ENCODE results near the gene CPLANE2.
A peak's percentile ranks its signal among the peaks of the same experiment; 100 is the strongest.
"Not testable (repeated sequence)": the region's sequence is repeated elsewhere in the genome, so short reads cannot be mapped to it uniquely, and the experiment has no call there.

Gene CPLANE2

DNA sequence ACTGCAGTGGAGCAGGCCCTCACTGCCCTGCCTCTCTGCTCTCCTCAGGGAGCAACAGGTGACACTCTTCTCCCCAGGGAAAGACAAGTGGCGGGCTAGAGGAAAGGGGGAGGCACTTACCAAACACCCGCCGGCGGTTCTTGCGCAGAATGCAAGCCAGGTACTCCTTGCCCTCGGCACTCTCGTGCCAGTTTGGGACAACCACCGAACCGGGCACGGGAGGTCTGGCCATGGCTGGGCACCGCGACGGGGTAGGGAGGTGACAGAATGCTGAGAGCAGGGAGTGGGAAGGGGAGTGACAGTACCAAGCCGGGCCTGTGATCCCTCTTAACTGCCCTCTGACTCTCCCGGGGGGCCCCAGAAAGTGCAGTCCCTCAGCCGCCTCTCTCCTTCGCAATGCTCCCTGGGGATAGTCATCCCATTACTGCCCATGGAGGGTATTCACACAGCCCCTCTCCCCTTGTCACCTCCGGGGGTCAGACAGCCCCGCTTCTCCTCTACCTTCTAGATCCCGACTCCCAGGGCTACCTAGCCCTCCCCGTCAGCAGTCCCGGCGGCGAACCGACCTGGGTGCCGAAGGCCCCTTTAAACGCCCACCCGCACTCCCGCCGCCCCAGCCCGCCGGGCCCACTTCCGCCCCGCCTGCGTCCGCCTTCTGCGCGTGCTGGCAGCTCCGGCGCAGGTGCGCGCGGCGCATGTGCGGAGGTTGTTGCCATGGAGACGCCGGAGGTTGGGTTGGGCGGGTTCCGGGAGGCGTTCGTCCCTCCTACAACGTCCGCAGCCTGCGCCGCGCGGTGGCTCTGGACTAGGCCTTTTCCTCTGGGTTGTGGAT, at the start of gene CPLANE2:
CPLANE2 (minus strand) TSS at position 673 of the 832 bp plus-strand sequence; CDS start at position 232, 441 bp downstream.
- Mint-ChIP-seq H3K9me3 (peaks cover 3% of the 10 kb centered on the region), H3K27me3 (no peaks in the 10 kb centered on the region), H3K4me1 (peaks cover 39% of the 10 kb centered on the region), H3K4me3 (peak within 1 kb of the TSS; percentile 75), H3K36me3 (no peaks in the 10 kb centered on the region), H3K27ac (peak within 1 kb of the TSS; percentile 81)
- peak; percentile 97 for DNase-seq
- CTCF ChIA-PET, result interaction anchor here (1.1 to 1.6 kb wide), 5 partner anchors 17 to 154 kb away, joined by 3 to 4 read pairs (median 4); partner anchors contain the start of gene ARHGEF19

DNA sequence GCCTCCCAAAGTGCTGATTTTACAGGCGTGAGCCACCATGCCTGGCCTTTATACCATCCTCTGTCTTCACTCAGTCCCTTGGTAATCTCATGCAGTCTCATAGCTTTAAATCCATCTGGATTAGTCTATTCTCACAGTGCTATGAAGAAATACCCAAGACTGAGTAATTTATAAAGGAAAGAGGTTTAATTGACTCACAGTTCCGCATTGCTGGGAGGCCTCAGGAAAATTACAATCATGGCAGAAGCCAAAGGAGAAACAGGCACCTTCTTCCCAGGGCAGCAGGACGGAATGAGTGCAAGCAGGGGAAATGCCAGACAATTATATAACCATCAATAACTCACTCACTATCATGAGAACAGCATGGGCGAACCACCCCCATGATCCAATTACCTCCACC, 49.1 kb upstream of the CPLANE2 start:
- H3K27me3 Mint-ChIP-seq, result no peaks in the 10 kb centered on the region

DNA sequence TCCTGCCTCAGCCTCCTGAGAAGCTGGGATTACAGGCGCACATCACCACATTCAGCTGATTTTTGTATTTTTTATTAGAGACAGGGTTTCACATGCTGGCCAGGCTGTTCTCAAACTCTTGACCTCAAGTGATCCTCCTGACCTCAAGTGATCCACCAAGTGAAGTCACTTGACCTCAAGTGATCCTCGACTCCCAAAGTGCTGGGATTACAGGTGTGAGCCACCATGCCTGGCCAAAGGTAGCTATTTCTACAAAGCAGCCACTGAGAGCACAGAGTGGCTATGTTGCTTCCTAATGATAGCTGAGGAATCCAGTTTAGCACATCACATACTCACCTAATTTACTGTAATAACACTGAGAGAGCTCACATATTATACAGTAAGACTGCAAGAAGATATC, 44.8 kb upstream of the CPLANE2 start:
- no peak overlapping the region for H3K27ac Mint-ChIP-seq
- H3K27me3 Mint-ChIP-seq, result no peaks in the 10 kb centered on the region
- no peak for DNase-seq
- no peaks in the 10 kb centered on the region for H3K9me3 Mint-ChIP-seq
- H3K4me3 Mint-ChIP-seq, result no peak overlapping the region
- CTCF ChIA-PET, result no interaction called here
- H3K36me3 Mint-ChIP-seq, result peaks cover 5% of the 10 kb centered on the region
- no peaks in the 10 kb centered on the region for H3K4me1 Mint-ChIP-seq

More for the DNA sequence above, 49.1 kb upstream of the CPLANE2 start:
- Mint-ChIP-seq H3K9me3 (no peaks in the 10 kb centered on the region), H3K36me3 (peaks cover 5% of the 10 kb centered on the region), H3K4me3 (no peak overlapping the region), H3K27ac (no peak overlapping the region), H3K4me1 (no peaks in the 10 kb centered on the region)
- DNase-seq, result no peak
- CTCF ChIA-PET, result no interaction called here

DNA sequence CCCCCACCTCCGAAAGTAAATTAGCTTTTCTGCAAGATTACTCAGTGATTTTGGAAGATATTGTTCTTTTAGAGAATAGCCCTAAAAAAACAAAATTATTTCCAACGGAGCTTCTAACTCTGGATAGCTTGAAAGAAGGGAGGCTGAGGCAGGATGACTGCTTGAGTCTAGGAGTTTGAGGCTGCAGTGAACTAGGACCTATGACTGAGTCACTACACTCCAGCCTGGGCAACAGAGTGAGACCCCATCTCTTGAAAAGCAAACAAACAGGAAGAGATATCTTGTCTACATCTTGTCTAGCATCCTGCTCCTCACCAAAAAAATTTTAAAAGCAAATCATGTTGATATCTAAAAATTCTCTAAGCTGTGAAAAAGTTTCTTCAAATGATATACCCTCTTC, 42.2 kb upstream of the CPLANE2 start:
- Mint-ChIP-seq H3K4me3 (no peak overlapping the region), H3K27ac (no peak overlapping the region), H3K27me3 (no peaks in the 10 kb centered on the region), H3K4me1 (no peaks in the 10 kb centered on the region), H3K36me3 (peaks cover 4% of the 10 kb centered on the region), H3K9me3 (no peaks in the 10 kb centered on the region)
- DNase-seq, result no peak
- CTCF ChIA-PET, result no interaction called here

DNA sequence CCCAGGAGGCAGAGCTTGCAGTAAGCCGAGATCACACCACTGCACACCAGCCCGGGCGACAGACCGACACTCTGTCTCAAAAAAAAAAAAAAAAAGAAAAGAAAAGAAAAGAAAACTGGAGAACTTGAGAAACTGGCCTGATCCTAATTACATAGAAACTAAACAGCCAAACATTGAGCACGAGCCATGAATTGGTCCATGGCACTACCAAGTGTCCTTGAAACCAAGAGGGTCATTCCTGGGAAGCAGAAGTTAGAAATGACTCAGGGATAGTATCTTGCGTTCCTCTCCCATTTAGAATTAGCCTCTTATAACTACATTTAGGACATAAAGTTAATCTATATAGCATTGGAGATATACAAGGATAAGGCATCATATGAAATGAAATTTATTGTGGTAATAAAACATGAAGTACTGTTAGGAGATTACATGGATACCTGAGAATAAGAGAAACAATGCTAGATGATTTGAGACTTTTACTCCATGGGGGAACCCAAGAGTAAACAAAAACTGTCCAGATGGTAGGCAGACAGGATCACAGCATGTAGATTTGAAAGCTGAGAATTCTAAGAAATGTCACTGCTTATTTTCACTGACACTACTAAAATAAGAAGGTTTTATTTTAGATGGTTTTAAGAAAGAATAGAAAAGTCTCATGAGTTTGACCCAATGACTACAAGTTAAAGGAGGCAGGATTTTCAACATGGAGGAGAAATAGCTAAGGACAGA, 39.5 kb upstream of the CPLANE2 start:
- H3K27ac Mint-ChIP-seq, result no peak overlapping the region
- H3K4me1 Mint-ChIP-seq, result no peaks in the 10 kb centered on the region
- no peak overlapping the region for H3K4me3 Mint-ChIP-seq
- no peaks in the 10 kb centered on the region for H3K9me3 Mint-ChIP-seq
- CTCF ChIA-PET, result interaction anchor here (1.2 kb wide), 1 partner anchor 31 kb away, joined by 3 read pairs; no protein-coding TSS in a partner anchor
- no peaks in the 10 kb centered on the region for H3K27me3 Mint-ChIP-seq
- peaks cover 4% of the 10 kb centered on the region for H3K36me3 Mint-ChIP-seq
- no peak for DNase-seq

DNA sequence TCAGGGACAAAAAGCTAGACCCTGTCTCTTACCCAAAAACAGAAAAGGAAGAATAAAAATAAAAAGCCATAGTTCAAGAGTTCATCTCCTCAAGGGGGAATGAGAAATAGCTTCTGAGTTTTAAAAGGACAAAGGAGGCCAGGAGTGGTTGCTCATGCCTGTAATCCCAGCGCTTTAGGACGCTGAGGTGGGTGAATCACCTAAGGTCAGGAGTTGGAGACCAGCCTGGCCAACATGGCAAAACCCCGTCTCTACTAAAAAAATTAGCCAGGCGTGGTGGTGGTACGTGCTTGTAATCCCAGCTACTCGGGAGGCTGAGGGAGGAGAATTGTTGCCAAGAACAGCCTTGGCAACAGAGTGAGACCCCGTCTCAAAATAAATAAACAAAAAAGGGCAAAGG, 38.6 kb upstream of the CPLANE2 start:
- H3K27me3 Mint-ChIP-seq, result no peaks in the 10 kb centered on the region
- H3K36me3 Mint-ChIP-seq, result peaks cover 4% of the 10 kb centered on the region
- no peak overlapping the region for H3K27ac Mint-ChIP-seq
- no peaks in the 10 kb centered on the region for H3K4me1 Mint-ChIP-seq
- CTCF ChIA-PET, result no interaction called here
- DNase-seq, result no peak
- no peaks in the 10 kb centered on the region for H3K9me3 Mint-ChIP-seq
- H3K4me3 Mint-ChIP-seq, result no peak overlapping the region

- CTCF ChIA-PET, result no interaction called here
Measured at GRCh38 chr1:16267690-16268180, 30.8 kb upstream of the CPLANE2 start.

GRCh38 chr1:16266411-16267118, 29.6 kb upstream of the CPLANE2 start:
- no peak for DNase-seq
- Mint-ChIP-seq H3K27ac (no peak overlapping the region), H3K27me3 (no peaks in the 10 kb centered on the region), H3K9me3 (no peaks in the 10 kb centered on the region), H3K4me3 (no peak overlapping the region), H3K36me3 (peaks cover 3% of the 10 kb centered on the region), H3K4me1 (no peaks in the 10 kb centered on the region)
- CTCF ChIA-PET, result no interaction called here

More at GRCh38 chr1:16267690-16268180, 30.8 kb upstream of the CPLANE2 start:
- H3K4me3 Mint-ChIP-seq, result no peak overlapping the region
- H3K27me3 Mint-ChIP-seq, result no peaks in the 10 kb centered on the region
- DNase-seq, result no peak
- no peaks in the 10 kb centered on the region for H3K4me1 Mint-ChIP-seq
- no peaks in the 10 kb centered on the region for H3K9me3 Mint-ChIP-seq
- peaks cover 4% of the 10 kb centered on the region for H3K36me3 Mint-ChIP-seq
- no peak overlapping the region for H3K27ac Mint-ChIP-seq

DNA sequence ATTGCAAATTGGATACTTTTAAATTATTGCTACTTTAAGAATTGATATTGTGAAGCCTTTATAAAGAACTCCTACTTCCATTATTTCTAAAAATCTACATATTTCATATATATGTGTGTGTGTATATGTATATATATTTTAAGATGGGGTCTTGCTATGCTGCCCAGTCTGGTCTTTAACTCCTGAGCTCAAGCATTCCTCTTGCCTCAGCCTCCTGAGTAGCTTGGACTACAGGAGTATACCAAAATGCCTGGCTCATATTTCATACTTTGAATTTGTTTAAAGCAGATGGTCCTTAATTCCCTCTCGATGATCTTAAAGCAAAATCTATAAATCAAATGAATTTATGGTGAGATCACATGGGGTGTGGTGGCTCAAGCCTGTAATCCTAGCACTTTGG, 25.1 kb upstream of the CPLANE2 start:
- no peaks in the 10 kb centered on the region for H3K27me3 Mint-ChIP-seq
- no peaks in the 10 kb centered on the region for H3K9me3 Mint-ChIP-seq
- no peak overlapping the region for H3K27ac Mint-ChIP-seq
- no peak overlapping the region for H3K4me3 Mint-ChIP-seq
- no peak for DNase-seq
- CTCF ChIA-PET, result no interaction called here
- H3K4me1 Mint-ChIP-seq, result no peaks in the 10 kb centered on the region
- H3K36me3 Mint-ChIP-seq, result no peaks in the 10 kb centered on the region

- CTCF ChIA-PET, result no interaction called here
Measured at GRCh38 chr1:16260814-16261213, 23.8 kb upstream of the CPLANE2 start.

DNA sequence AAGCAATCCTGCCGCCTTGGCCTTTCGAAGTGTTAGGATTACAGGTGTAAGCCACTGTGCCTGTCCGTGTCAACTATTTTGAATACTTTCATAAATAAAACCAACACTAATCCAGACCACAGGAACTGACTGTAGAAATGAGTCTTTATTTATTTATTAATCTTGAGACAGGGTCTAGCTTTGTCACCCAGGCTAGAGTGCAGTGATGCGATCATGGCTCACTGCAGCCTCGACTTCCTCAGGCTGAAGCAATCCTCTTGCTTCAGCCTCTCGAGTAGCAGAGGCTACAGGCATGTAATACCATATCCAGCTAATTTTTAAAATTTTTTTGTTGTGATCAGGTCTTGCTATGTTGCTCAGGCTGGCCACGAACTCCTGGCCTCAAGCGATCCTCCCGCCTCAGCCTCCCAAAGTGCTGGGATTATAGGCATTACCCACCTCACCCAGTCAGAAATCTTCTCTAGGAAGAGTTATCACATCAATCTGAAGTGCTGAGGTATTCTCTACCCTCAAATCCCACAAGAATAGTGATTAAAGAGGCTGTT, 21.7 kb upstream of the CPLANE2 start:
- DNase-seq, result no peak
- Mint-ChIP-seq H3K4me3 (no peak overlapping the region), H3K4me1 (peaks cover 5% of the 10 kb centered on the region), H3K9me3 (no peaks in the 10 kb centered on the region), H3K36me3 (peaks cover 13% of the 10 kb centered on the region), H3K27ac (no peak overlapping the region), H3K27me3 (no peaks in the 10 kb centered on the region)
- CTCF ChIA-PET, result no interaction called here

More at GRCh38 chr1:16260814-16261213, 23.8 kb upstream of the CPLANE2 start:
- no peaks in the 10 kb centered on the region for H3K4me1 Mint-ChIP-seq
- DNase-seq, result no peak
- H3K4me3 Mint-ChIP-seq, result no peak overlapping the region
- H3K27ac Mint-ChIP-seq, result no peak overlapping the region
- peaks cover 2% of the 10 kb centered on the region for H3K36me3 Mint-ChIP-seq
- H3K9me3 Mint-ChIP-seq, result no peaks in the 10 kb centered on the region
- H3K27me3 Mint-ChIP-seq, result no peaks in the 10 kb centered on the region

DNA sequence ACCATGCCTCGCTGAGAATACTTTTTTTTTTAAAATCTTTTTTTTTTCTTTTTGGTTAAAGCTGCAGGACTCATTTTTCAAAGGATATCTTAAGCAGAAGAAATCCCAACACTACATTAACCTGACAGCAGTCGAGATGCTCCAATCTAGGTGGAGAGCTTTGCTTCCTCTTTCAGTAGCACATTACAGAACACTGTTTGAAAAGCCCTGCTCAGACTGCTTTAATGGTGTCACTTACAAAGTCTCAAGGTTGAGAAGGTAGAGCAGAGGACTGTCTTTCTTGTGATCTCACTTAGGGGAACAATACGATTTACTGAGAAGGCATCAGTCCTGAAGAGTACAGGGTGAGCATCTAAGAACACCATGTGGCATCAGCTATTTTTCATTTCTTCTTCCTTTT, 21.0 kb upstream of the CPLANE2 start:
- CTCF ChIA-PET, result no interaction called here
- Mint-ChIP-seq H3K9me3 (no peaks in the 10 kb centered on the region), H3K27me3 (no peaks in the 10 kb centered on the region), H3K4me3 (no peak overlapping the region), H3K36me3 (peaks cover 13% of the 10 kb centered on the region), H3K27ac (no peak overlapping the region), H3K4me1 (peaks cover 5% of the 10 kb centered on the region)
- no peak for DNase-seq

GRCh38 chr1:16257556-16257955, 20.6 kb upstream of the CPLANE2 start:
- DNase-seq, H3K27ac Mint-ChIP-seq, H3K4me3 Mint-ChIP-seq, CTCF ChIA-PET, H3K27me3 Mint-ChIP-seq, H3K9me3 Mint-ChIP-seq, H3K4me1 Mint-ChIP-seq: not testable (repeated sequence)
- peaks cover 16% of the 10 kb centered on the region for H3K36me3 Mint-ChIP-seq

DNA sequence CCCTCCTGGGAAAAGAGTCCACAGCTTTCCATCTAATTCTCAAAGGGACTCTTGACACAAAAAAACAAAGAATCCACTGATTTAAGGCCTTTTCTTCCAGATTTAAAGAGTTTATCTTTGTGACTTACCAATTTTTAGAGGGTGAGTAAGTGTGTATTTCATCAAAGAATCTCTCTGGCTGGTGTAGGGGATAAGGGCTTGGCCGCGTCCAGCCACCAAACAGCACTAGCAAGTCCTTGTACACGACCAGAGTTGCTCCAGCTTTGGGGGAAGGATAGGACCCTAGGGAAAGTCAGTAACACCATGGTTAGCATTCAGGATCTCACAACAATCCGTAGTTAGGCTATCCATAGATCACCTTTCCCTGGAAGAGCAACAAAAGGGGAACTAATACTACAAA, 19.5 kb upstream of the CPLANE2 start:
- CTCF ChIA-PET, result no interaction called here
- H3K4me3 Mint-ChIP-seq, result no peak overlapping the region
- H3K4me1 Mint-ChIP-seq, result peaks cover 5% of the 10 kb centered on the region
- peaks cover 24% of the 10 kb centered on the region for H3K36me3 Mint-ChIP-seq
- H3K9me3 Mint-ChIP-seq, result no peaks in the 10 kb centered on the region
- no peak overlapping the region for H3K27ac Mint-ChIP-seq
- no peak for DNase-seq
- no peaks in the 10 kb centered on the region for H3K27me3 Mint-ChIP-seq

Measured in activated naive CD4-positive, alpha-beta T cell treated with anti-CD3 and anti-CD28 coated beads, Interleukin-2, amount 10 ng/mL, durations not matched to agents 7 days and 5 days (primary cell).